PC-9 (cell line): Measurements from ENCODE around the gene ADARB2. TPM values are rescaled to one million over a fixed set of nuclear protein-coding genes. Genes with fewer than 3 reads are reported as not detected.
"Not testable (repeated sequence)": the region's sequence is repeated elsewhere in the genome, so short reads cannot be mapped to it uniquely, and the experiment has no call there.

Experiments
- BruUV-seq: library from RNA; stranded (reverse); fragments of 400-500 nt; replicated peaks from 2 replicates; lab custom pipeline; 2021; lab: Mats Ljungman, UMichigan
- CTCF ChIA-PET: fragments of 300-600 bp; sonication (Branson Sonifier 250); formaldehyde crosslinking; loops from one replicate; lab custom pipeline; 2022; ENCODE audit warnings: antibody characterized with exemption; lab: Charles Lee
- POLR2A ChIA-PET: fragments of 300-600 bp; sonication (Branson Sonifier 250); formaldehyde crosslinking; loops from one replicate; lab custom pipeline; 2022; ENCODE audit warnings: antibody characterized with exemption; ENCODE audit not compliant: unreplicated experiment; lab: Charles Lee
- DNase-seq, 2 experiments: peaks; one replicate each; pipeline versions ENCODE4 v3.0.0 to v3.0.0-alpha.2; 2015 to 2022; ENCODE audit warnings: mixed read lengths in 1 of 2
- H2AFZ ChIP-seq: fragments of 200-600 bp; sonication (generic); 2 replicates; pipeline ENCODE4 v1.8.1; 2017; ENCODE audit warnings: antibody characterized with exemption
- H3F3A ChIP-seq: fragments of 200-600 bp; sonication (generic); 2 replicates; pipeline ENCODE4 v1.8.1; 2017; ENCODE audit warnings: antibody characterized with exemption, mild to moderate bottlenecking, low read depth; ENCODE audit not compliant: insufficient read depth
- H3K27ac ChIP-seq: fragments of 200-600 bp; sonication (generic); 2 replicates; pipeline ENCODE4 v1.6.1; 2016; ENCODE audit warnings: mixed run types
- H3K27me3 ChIP-seq: fragments of 200-600 bp; sonication (generic); 2 replicates; pipeline ENCODE4 v1.6.1; 2016; ENCODE audit warnings: low read depth, mixed run types; ENCODE audit not compliant: insufficient read depth
- H3K36me3 ChIP-seq: fragments of 200-600 bp; sonication (generic); 2 replicates; pipeline ENCODE4 v1.6.1; 2016; ENCODE audit warnings: low read depth, mixed run types
- H3K4me1 ChIP-seq: fragments of 200-600 bp; sonication (generic); replicated peaks from 2 replicates; pipeline ENCODE4 v1.6.1; 2016; ENCODE audit warnings: mixed run types; ENCODE audit not compliant: insufficient read depth
- H3K4me2 ChIP-seq: fragments of 200-600 bp; sonication (generic); 2 replicates; pipeline ENCODE4 v1.6.1; 2017; ENCODE audit warnings: mixed run types
- H3K4me3 ChIP-seq: fragments of 200-600 bp; sonication (generic); 2 replicates; pipeline ENCODE4 v1.6.1; 2016; ENCODE audit warnings: mixed run types
- H3K79me2 ChIP-seq: fragments of 200-600 bp; sonication (generic); 2 replicates; pipeline ENCODE4 v1.6.1; 2017; ENCODE audit warnings: low read depth, mixed run types
- H3K9me2 ChIP-seq: fragments of 200-600 bp; sonication (generic); 2 replicates; pipeline ENCODE4 v1.8.1; 2017; ENCODE audit warnings: mild to moderate bottlenecking; ENCODE audit not compliant: insufficient read depth
- H3K9me3 ChIP-seq: fragments of 200-600 bp; sonication (generic); 2 replicates; pipeline ENCODE4 v1.8.1; 2016; ENCODE audit warnings: low read depth; ENCODE audit not compliant: insufficient read depth
- H4K20me1 ChIP-seq: fragments of 200-600 bp; sonication (generic); 2 replicates; pipeline ENCODE4 v1.8.1; 2017; ENCODE audit not compliant: insufficient read depth
- CTCF ChIP-seq: fragments of 200-600 bp; sonication (generic); conservative IDR thresholded peaks from 2 replicates; pipeline ENCODE4 v1.6.1; 2017; ENCODE audit warnings: mixed run types, antibody characterized with exemption, mild to moderate bottlenecking, moderate library complexity
- EZH2 ChIP-seq: fragments of 200-600 bp; sonication (generic); IDR thresholded peaks from 2 replicates; pipeline ENCODE4 v1.8.0; 2017; ENCODE audit warnings: antibody characterized with exemption, low read depth
- intact Hi-C: fragments of 100-400 bp; cut with micrococcal nuclease; formaldehyde crosslinking; loops from one replicate; pipeline ENCODE4 v1.10.0; 2022; ENCODE audit not compliant: unreplicated experiment
- total RNA-seq: library from RNA; stranded (reverse); gene quantifications from 2 replicates; pipeline ENCODE4 v1.2.3, GENCODE V29; 2021

Gene ADARB2
- total RNA-seq, 1 experiment from 2014 or later = not detected

- Histone ChIP-seq H3K4me3 (no peak overlapping the region), H3K27me3 (peaks cover 55% of the 10 kb centered on the region), H3F3A (no peaks in the 10 kb centered on the region), H3K79me2 (no peaks in the 10 kb centered on the region), H3K4me2 (no peak overlapping the region), H3K27ac (no peak overlapping the region), H3K36me3 (no peaks in the 10 kb centered on the region), H3K9me3 (no peaks in the 10 kb centered on the region), H3K4me1 (no peaks in the 10 kb centered on the region), H3K9me2 (no peaks in the 10 kb centered on the region), H4K20me1 (no peaks in the 10 kb centered on the region), H2AFZ (no peak overlapping the region)
- intact Hi-C loops = no loop called here
- DNase-seq = no peak
- CTCF ChIA-PET = no interaction called here
- BruUV-seq = no TSS peak
- POLR2A ChIA-PET = no interaction called here
- no peak for TF ChIP-seq EZH2
- TF ChIP-seq CTCF = no peak
Measured at GRCh38 chr10:1417574-1417973, 319.8 kb downstream of the ADARB2 start.

DNA sequence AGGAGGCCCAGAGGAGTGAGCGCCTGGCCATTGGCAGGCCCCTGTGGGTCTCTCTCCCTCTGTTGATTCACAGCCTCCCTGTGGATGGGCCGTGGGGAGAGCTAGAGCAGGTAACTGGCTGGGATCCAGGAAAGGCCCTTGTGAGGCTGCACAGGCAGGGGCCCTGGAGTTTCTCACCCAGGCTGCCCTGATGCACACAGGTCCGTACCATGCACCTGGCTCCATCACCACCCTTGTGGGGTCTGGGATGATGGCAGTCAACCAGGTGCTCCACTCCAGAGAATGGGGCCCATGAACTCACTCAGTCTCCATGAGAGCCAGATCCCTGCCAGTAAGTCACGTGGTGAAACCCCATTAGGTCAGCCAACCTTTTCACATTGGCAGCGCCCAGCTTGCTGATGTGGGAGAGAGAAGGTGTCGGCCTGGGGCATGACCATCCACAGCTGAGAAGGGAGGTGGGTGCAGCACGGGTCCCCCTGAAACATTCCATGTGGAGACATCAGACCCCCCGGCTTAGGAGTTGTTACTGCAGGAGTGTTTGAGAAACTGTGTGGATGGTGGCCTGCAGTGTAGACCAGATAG is 320.8 kb downstream of the ADARB2 start:
- Histone ChIP-seq H3K4me3 (no peak overlapping the region), H3K4me2 (no peak overlapping the region), H2AFZ (no peak overlapping the region), H3K9me2 (no peaks in the 10 kb centered on the region), H3K4me1 (no peaks in the 10 kb centered on the region), H3K27me3 (peaks cover 63% of the 10 kb centered on the region), H4K20me1 (no peaks in the 10 kb centered on the region), H3K36me3 (no peaks in the 10 kb centered on the region), H3K27ac (no peak overlapping the region), H3F3A (no peaks in the 10 kb centered on the region), H3K79me2 (no peaks in the 10 kb centered on the region), H3K9me3 (no peaks in the 10 kb centered on the region)
- intact Hi-C loops = no loop called here
- ChIA-PET CTCF (no interaction called here), POLR2A (no interaction called here)
- DNase-seq = no peak
- TF ChIP-seq CTCF = no peak
- TF ChIP-seq EZH2 = no peak
- BruUV-seq = no TSS peak

- Histone ChIP-seq H3K79me2 (no peaks in the 10 kb centered on the region), H3K9me3 (no peaks in the 10 kb centered on the region), H3K4me1 (no peaks in the 10 kb centered on the region), H3K27ac (no peak overlapping the region), H3F3A (no peaks in the 10 kb centered on the region), H4K20me1 (no peaks in the 10 kb centered on the region), H2AFZ (no peak overlapping the region), H3K27me3 (peaks cover 71% of the 10 kb centered on the region), H3K36me3 (no peaks in the 10 kb centered on the region), H3K4me3 (no peak overlapping the region), H3K4me2 (no peak overlapping the region), H3K9me2 (no peaks in the 10 kb centered on the region)
- intact Hi-C loops = no loop called here
- no peak for TF ChIP-seq CTCF
- ChIA-PET POLR2A (no interaction called here), CTCF (no interaction called here)
- no TSS peak for BruUV-seq
- no peak for DNase-seq
Measured at GRCh38 chr10:1414893-1415292, 322.4 kb downstream of the ADARB2 start.

DNA sequence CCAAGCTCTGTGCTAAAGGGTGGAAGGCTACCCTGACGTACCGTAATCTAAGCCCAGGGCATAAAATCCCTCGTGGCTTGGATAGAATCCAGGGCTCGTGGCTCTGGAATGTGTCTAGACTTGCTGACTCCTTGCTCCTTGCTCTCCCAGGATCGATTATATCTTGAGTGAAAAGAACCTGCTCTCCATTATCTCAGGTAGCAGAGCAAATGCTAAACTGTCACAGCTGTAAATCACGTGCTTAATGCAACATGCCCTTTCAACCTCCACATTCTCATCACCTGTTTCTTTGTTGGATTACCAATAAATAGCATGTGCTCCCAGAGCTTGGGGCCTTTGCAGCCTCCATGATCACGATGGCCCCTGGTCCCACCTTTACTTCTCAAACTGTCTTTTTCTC is 323.0 kb downstream of the ADARB2 start:
- CTCF ChIA-PET, H3K27ac ChIP-seq, intact Hi-C loops, H3K36me3 ChIP-seq, H3F3A ChIP-seq, POLR2A ChIA-PET, H3K4me2 ChIP-seq, H3K9me2 ChIP-seq, DNase-seq, BruUV-seq, H3K4me3 ChIP-seq, H4K20me1 ChIP-seq, H3K9me3 ChIP-seq, H2AFZ ChIP-seq, H3K79me2 ChIP-seq, H3K4me1 ChIP-seq: not testable (repeated sequence)
- peaks cover 66% of the 10 kb centered on the region for H3K27me3 ChIP-seq
